COLO829 (cell line): Measurements from ENCODE around the gene CC2D2B.
"Not testable (repeated sequence)": the region's sequence is repeated elsewhere in the genome, so short reads cannot be mapped to it uniquely, and the experiment has no call there.

Experiments
- DNase-seq: peaks from one replicate; pipeline ENCODE4 v3.0.0; 2012; ENCODE audit warnings: low spot score

The CC2D2B gene

GRCh38 chr10:95905897-95906580 is 1.7 kb upstream of the CC2D2B start:
- DNase-seq = not testable (repeated sequence)

DNA sequence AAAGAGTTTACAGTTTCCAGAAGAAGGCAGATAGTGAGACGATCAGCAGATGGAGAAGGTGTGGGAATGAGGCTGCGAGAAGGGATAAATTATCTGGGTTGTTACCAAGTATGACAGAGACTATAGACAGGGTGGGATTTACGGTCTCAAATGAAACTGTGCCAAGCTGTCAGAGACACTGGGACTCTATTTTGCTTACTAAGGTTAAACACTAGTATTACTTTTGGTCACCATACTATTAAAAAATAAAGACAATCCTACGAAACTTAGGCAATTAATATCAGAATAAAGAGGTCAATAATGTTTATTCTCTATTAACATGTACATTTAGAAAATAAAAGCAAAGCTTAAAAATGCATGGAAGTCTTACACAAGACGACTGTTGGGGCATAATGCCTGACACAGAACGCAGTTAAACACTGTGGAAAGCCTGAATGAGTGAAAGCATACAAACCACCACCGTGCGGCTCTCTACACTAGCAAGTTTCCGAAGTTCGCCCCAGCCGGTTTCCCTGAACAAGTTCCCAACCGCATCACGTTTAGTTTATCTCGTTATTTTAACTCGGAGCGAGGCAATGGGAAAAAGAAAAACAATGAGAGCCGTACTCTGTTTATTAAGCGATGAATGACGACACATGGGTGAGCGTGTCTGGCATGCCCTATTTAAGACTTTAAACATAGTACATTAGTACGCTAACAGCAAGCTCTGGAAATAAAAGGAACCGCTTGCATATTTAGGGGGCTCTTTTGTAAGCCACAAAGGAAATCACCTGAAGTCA is 909 bp upstream of the CC2D2B start:
- peak; percentile 17 for DNase-seq

GRCh38 chr10:95908450-95908849 is 675 bp downstream of the CC2D2B start:
- DNase-seq = no peak

DNA sequence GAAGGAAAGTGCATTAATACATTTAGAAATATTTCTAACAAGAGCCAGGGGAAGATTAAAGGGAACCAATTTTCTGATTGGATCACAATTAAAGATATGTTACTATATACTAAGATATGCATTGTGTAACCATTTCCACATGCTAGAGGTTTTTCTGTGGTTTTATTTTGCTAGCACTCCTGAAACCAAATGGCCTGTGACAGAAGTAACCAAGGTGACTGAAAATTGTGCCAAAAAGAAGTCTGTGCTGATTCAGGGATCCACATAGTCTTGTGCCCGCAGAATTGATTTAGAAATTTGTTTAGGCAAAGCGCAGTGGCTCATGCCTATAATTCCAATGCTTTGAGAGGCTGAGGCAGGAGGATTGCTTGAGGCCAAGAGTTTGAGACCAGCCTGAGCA is 1.8 kb downstream of the CC2D2B start:
- no peak for DNase-seq

DNA sequence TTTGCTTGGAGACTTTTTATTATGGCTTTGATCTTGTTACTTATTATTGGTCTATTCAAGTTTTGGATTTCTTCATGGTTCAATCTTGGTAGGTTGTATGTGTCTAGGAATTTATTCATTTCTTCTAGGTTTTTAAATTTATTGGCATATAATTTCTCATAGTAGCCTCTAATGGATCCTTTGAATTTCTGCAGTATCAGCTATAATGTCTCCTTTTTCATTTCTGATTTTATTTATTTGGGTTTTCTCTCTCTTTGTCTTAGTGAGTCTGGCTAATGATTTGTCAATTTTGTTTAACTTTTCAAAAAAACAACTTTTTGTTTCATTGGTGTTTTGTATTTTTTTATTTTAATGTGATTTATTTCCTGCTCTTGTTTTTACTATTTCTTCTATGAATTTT is 8.3 kb downstream of the CC2D2B start:
- DNase-seq = not testable (repeated sequence)

GRCh38 chr10:95920798-95921426 is 13.1 kb downstream of the CC2D2B start:
- DNase-seq = no peak

- DNase-seq = no peak
Observed at GRCh38 chr10:95925033-95925432, 17.3 kb downstream of the CC2D2B start.

- DNase-seq = no peak
Observed at GRCh38 chr10:95935429-95935828, 27.7 kb downstream of the CC2D2B start.

- DNase-seq = no peak
Observed at GRCh38 chr10:95941115-95941514, 33.3 kb downstream of the CC2D2B start.

- DNase-seq = no peak
Observed at GRCh38 chr10:95963202-95963990, 55.6 kb downstream of the CC2D2B start.

DNA sequence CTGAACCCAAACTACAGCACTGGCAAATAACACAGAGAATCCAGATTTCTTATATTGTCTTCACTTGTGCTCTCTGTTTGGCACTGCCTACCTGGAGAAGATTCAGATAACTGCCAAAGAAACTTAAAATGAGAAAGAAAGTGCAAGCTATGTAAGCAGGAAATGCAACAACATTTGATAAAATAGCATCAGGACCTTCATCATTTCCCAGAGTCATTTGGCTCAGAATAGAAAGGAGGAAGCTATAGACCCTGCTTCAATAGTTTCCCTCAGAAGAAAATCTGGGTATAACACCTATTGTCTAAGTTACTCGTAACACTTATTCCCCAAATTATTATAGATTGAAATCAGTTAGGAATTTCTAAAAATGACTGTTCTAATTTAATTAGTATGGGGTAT is 56.2 kb downstream of the CC2D2B start:
- no peak for DNase-seq

- no peak for DNase-seq
Observed at GRCh38 chr10:95964756-95965155, 57.0 kb downstream of the CC2D2B start.

- no peak for DNase-seq
Observed at GRCh38 chr10:95976362-95977229, 68.8 kb downstream of the CC2D2B start.

- no peak for DNase-seq
Observed at GRCh38 chr10:95982200-95982599, 74.4 kb downstream of the CC2D2B start.

DNA sequence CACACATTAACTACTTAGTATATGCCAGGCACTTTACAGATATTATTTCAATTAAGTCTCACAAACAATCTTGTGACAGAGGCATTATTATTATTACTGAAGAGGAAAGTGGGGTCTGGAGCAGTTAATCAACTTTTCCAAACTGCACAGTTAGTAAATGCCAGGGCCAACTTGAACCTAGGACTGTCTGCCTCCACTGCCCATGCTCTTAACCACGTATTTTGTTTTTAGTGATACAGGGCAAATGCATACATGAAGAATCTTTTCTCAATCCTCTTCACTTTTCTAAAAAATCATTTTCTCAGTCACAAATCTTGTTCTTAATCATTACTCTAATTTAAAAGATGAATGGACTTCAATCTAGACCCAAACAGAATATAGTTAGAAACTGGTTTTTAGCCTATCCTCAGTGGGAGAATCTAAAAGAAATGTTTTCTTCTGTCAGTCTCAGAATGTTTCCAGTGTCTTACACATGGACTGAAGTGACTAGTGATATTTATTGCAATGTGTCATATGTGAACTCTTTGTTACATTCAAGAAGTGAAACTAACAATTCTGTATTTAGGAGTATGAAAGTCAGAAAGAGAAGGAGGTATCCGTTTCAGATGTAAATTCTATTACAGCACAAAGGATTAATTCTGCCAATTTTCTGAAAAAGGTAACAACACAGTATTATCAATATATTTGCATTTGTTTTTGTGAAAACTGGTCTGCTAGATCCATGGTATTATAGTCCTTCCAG is 80.1 kb downstream of the CC2D2B start:
- no peak for DNase-seq

DNA sequence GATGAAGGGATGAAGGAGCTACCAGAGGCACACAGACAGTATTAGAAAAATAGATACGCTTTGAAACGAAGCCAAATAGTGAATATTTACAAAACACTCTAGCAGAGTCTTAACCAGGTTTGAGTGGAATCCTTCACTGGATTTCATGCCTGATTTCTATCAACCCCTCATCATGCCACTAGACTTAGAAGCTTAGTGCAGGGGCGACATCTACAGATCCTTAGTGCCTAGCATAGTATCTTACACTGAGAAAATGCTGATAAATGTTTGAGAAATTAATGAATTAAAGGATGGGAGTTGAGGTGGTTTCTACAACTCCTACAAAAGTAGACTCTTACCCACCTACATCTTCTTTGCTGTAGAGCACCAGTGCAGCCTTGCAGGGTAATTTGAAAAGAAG is 80.9 kb downstream of the CC2D2B start:
- no peak for DNase-seq

- not testable (repeated sequence) for DNase-seq
Observed at GRCh38 chr10:95994376-95994775, 86.6 kb downstream of the CC2D2B start.

DNA sequence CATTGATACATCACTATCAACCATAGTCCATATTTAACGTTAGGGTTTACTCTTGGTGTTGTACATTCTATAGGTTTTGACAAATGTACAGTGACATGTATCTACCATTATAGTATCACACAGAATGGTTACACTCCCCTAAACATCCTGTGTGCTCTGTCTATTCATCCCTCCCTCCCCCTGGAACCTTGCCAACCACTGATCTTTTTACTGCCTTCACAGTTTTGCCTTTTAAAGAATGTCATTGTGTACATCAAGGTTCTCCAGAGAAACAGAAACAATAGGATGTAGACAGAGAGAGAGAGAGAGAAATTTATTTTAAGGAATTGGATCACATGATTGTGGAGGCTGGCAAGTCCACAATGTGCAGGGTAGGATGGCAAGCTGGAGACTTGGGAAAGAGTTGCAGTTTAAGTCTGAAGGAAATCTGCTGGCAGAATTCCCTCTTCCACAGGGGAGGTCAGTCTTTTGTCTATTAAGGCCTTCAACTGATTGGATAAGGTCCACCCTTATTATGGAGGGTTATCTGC is 90.5 kb downstream of the CC2D2B start:
- no peak for DNase-seq

DNA sequence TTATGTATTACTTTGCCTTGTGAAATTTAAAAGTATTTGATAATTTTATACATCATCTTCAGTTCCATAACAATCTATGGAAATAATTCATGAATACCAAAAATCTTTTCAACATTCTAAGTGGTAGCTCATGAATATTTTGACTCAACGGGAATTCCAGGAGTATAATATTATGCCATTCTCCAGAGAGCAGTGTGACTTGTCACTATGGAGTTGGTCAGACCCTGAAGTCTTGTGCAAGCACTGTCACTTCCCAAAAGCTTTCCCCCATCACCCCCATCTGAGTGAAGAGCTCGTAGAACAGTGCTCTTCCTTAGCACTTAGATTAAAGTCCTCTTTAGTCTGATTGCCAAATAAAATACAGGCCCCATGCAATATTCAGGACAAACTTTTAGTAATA is 106.2 kb downstream of the CC2D2B start:
- no peak for DNase-seq

- DNase-seq = no peak
Observed at GRCh38 chr10:96014473-96015102, 106.8 kb downstream of the CC2D2B start.
